Activated naive CD4-positive, alpha-beta T cell treated with anti-CD3 and anti-CD28 coated beads, Interleukin-2, amount 50 U/mL, for 72 hours (primary cell): ENCODE measurements around the gene WNT7A. TPM values are rescaled to one million over a fixed set of nuclear protein-coding genes. Genes with fewer than 3 reads are reported as not detected.

Experiments
- ATAC-seq, 2 donors: fragments of 150-1000 bp; cut with Tn5 transposase; 2 replicates each; pipeline ENCODE4 v1.10.0; 2021; ENCODE audit warnings: mild to moderate bottlenecking in 2 of 2, moderate library complexity in 2 of 2
- DNase-seq, 2 donors: peaks; one replicate each; pipeline ENCODE4 v3.0.0; 2021 to 2022; ENCODE audit warnings: low spot score in 2 of 2
- H3K27ac Mint-ChIP-seq, 2 donors: one replicate each; pipeline ENCODE4 v1.8.0; 2022; ENCODE audit warnings: mild to moderate bottlenecking in 2 of 2, mixed read lengths in 2 of 2
- H3K36me3 Mint-ChIP-seq, 2 donors: one replicate each; pipeline ENCODE4 v1.8.0; 2022; ENCODE audit warnings: mixed read lengths in 2 of 2
- H3K9me3 Mint-ChIP-seq, 2 donors: one replicate each; pipeline ENCODE4 v1.8.0; 2022; ENCODE audit warnings: mixed read lengths in 2 of 2
- total RNA-seq, 2 donors: library from RNA; stranded (reverse); gene quantifications; one replicate each; pipeline ENCODE4 v1.2.3, GENCODE V29; 2022

WNT7A gene
- total RNA-seq, 2 donors from 2014 or later: 0.06 to 0.14 TPM

DNA sequence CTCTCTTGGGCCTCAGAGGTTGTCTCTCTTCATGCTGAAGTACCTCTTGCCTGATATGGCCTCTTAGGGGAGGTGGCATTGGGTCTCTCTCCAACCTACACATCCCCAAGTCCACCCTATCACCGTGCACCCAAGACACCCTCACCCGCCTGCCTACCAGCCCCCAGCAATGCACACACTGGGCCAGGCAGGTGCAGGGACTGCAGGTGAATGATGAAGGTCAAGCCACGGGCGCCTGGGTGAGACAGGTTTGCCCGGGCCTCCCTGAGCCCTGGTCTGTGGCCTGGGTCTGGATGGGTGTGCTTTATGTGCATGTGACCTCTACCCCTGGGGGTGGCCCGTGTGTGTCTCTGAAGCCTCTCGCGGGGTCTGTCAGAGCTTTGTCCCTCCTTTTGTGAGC is 68.3 kb downstream of the WNT7A start:
- Mint-ChIP-seq H3K36me3 (peaks cover 21 to 35% of the 10 kb centered on the region in 2 donors), H3K27ac (no peak overlapping the region), H3K9me3 (peaks cover 14 to 34% of the 10 kb centered on the region in 2 donors)
- no peak for DNase-seq
- ATAC-seq: no peak

- Mint-ChIP-seq H3K9me3 (peaks cover 10% of the 10 kb centered on the region in 2 donors), H3K27ac (no peak overlapping the region), H3K36me3 (peaks cover 7 to 10% of the 10 kb centered on the region in 2 donors)
- DNase-seq (no peak), ATAC-seq (no peak)
These were observed 71.3 kb downstream of the WNT7A start for GRCh38 chr3:13808550-13808949.

- Mint-ChIP-seq H3K9me3 (no peaks in the 10 kb centered on the region), H3K36me3 (no peaks in the 10 kb centered on the region), H3K27ac (no peak overlapping the region)
- ATAC-seq (no peak), DNase-seq (no peak)
These were observed 78.3 kb downstream of the WNT7A start for GRCh38 chr3:13801361-13802204.

GRCh38 chr3:13800064-13800463 is 79.8 kb downstream of the WNT7A start:
- Mint-ChIP-seq H3K27ac (no peak overlapping the region), H3K36me3 (no peaks in the 10 kb centered on the region), H3K9me3 (no peaks in the 10 kb centered on the region)
- DNase-seq (no peak), ATAC-seq (no peak)

GRCh38 chr3:13798401-13798800 is 81.5 kb downstream of the WNT7A start:
- no peaks in the 10 kb centered on the region for H3K36me3 Mint-ChIP-seq
- DNase-seq (no peak), ATAC-seq (no peak)
- H3K27ac Mint-ChIP-seq: no peak overlapping the region
- H3K9me3 Mint-ChIP-seq: no peaks in the 10 kb centered on the region

- Mint-ChIP-seq H3K27ac (peak overlapping the region in 1 of 2 donors; percentile 19), H3K9me3 (no peaks in the 10 kb centered on the region), H3K36me3 (no peaks in the 10 kb centered on the region)
- ATAC-seq: no peak
- no peak for DNase-seq
These were observed 83.0 kb downstream of the WNT7A start for GRCh38 chr3:13796701-13797460.

DNA sequence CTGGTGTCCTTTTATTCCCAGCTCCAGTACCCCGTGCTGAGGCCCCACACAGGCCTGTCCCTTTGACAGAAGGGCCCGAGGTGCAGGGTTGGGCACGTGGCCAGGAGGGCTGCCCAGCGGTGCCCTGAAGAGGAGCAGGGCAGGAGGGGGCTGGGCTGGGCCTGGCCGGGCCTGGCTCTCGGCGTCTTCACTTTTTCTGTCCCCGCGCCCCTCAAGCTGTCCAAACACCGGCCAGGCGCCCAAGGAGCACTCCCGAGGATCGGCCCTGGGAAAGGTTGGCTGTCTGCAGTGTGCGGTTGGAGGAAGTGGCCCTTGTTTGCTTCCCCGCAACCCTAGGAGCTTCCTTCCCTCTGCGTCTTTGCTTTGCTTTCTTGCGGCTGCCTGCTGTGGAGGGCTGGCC is 84.1 kb downstream of the WNT7A start:
- Mint-ChIP-seq H3K27ac (no peak overlapping the region), H3K36me3 (no peaks in the 10 kb centered on the region), H3K9me3 (no peaks in the 10 kb centered on the region)
- DNase-seq (no peak), ATAC-seq (no peak)

DNA sequence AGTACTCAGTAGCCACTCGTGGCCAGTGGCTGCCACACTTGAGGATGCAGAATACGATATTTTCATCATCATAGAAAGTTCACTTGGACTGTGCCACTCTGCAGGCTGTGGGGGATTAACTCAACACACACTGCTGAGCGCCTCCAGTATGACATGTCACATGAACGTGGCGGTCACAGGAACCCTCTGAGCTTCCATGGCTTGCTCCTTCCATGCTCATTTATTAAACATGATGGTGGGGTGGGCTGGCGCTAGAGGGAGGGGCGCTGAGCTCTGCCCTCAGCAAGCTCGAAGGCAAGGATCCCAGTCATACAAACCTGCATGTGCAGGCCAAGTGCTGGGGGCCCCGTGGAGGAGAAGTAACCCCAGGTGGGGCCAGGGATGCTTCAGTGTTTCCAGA is 85.5 kb downstream of the WNT7A start:
- Mint-ChIP-seq H3K9me3 (no peaks in the 10 kb centered on the region), H3K36me3 (no peaks in the 10 kb centered on the region), H3K27ac (no peak overlapping the region)
- DNase-seq (no peak), ATAC-seq (no peak)

GRCh38 chr3:13793451-13793850 is 86.4 kb downstream of the WNT7A start:
- H3K9me3 Mint-ChIP-seq: no peaks in the 10 kb centered on the region
- H3K27ac Mint-ChIP-seq: no peak overlapping the region
- no peak for ATAC-seq
- H3K36me3 Mint-ChIP-seq: no peaks in the 10 kb centered on the region
- DNase-seq: no peak

DNA sequence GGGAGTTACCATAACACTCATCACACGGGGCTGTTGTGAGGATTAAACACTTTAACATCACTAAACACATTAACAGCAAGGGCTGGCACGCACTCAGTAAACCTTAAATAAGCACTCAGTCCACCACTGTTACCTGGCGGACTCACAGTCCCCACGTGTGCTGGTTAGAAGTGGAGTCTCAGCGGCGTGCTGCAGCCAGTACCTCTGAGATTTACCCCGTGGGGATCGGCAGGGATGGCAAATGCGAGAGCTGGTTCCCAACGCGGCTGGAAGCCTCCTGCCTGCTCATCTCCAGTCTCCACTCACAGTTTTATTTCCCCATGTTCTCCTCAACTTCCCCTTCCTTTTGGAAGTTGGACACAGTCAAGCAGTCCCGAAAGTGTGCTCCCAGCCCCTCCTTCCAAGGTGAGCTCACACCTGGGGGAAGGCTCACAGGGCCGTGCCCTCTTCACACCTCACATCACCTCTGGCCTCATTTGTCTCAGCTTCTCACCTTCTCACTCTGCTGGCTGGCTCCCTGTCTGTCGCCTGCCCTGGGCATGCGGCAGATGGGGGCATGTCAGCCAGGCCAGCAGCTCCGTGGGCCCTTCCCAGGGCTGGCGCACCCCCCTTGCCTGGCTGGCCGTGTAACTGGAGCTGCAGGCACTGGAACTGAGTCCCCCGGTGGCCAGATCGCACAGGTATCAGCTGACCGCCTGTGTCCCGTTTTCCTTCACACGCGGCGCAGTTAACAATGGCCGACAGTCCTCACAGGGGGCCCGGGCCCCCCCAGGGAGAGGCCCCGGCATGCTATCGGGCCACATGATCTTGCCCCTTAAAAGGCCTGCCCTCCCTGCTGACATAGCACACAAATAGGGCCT is 87.1 kb downstream of the WNT7A start:
- no peak for DNase-seq
- peak overlapping the region in 1 of 2 donors; percentile 45 for H3K27ac Mint-ChIP-seq

DNA sequence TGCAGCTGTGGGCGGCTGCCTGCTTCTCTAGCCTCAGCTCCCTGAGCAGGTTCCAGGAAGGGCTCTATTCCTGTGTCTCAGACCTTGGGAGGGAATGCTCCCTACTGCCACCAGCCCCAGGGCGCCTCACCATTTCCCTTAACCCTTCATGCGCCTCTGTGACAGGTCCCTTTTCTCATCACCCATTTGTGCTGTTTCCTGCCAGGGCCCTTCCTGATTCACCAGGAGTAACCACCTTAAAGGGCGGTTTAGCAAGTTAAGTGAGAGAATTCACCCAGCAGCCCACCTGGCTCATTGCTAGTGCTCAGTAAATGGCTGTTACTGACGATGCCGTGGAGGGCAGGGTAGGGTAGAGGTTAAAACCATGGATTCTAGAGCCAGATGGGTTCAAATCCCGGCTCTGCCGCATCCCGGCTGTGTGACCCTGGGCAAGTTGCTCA is 87.8 kb downstream of the WNT7A start:
- ATAC-seq (no peak), DNase-seq (no peak)
- no peaks in the 10 kb centered on the region for H3K9me3 Mint-ChIP-seq
- no peak overlapping the region for H3K27ac Mint-ChIP-seq
- H3K36me3 Mint-ChIP-seq: no peaks in the 10 kb centered on the region

More for the DNA sequence above, 87.1 kb downstream of the WNT7A start:
- H3K9me3 Mint-ChIP-seq: no peaks in the 10 kb centered on the region
- no peak for ATAC-seq
- H3K36me3 Mint-ChIP-seq: no peaks in the 10 kb centered on the region

GRCh38 chr3:13791198-13792050 is 88.4 kb downstream of the WNT7A start:
- no peaks in the 10 kb centered on the region for H3K9me3 Mint-ChIP-seq

GRCh38 chr3:13790376-13791197 is 89.3 kb downstream of the WNT7A start:
- no peak for ATAC-seq

More at GRCh38 chr3:13791198-13792050, 88.4 kb downstream of the WNT7A start:
- Mint-ChIP-seq H3K36me3 (no peaks in the 10 kb centered on the region), H3K27ac (no peak overlapping the region)
- ATAC-seq (no peak), DNase-seq (no peak)

DNA sequence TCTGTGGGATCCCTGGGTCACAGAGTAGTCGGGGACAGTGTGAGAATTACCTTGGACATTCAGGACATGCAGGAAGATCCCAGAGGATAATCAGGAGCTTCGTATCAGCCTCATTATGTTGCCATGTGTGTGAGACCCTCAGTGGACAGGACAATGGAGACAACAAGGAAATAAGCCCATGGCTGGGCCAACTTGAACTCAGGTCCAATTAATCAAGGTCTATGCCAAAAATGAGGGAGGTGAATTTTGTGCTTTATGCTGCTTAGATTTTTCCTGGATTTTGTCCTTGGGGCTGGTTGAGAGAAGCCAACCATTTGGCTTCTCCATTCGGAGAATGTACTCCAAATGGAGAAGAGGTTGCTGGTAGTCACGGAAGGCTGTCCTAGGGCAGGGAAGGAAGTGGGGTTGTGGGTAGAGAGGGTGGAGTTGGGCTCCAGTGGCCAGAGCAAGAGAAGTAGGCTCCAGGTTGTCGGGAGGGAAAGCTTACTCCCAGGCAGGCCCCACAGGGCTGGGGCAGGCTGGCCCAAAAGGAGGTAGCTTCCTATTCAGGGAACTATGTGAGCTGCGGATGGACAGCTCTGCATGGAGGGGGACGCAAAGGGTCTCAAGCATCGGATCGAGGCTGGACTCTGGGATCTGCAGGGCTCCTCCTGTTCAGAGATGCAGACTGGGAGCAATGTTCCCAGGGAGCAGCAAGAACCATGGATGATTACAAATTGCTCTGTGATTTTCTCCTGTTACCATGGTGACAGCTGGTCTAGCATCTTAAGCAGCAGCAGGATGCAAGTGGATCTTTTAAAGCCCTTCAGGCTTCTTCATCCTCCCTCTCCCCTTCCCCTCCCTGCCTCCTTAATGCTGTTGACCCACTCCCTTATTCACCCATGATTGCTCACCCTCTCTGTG is 91.1 kb downstream of the WNT7A start:
- Mint-ChIP-seq H3K27ac (no peak overlapping the region), H3K36me3 (no peaks in the 10 kb centered on the region), H3K9me3 (no peaks in the 10 kb centered on the region)
- ATAC-seq (no peak), DNase-seq (no peak)

More at GRCh38 chr3:13790376-13791197, 89.3 kb downstream of the WNT7A start:
- Mint-ChIP-seq H3K27ac (no peak overlapping the region), H3K36me3 (no peaks in the 10 kb centered on the region), H3K9me3 (no peaks in the 10 kb centered on the region)
- DNase-seq: no peak
